ENCODE data around the gene RAB28. TPM values are rescaled to one million over a fixed set of nuclear protein-coding genes. Genes with fewer than 3 reads are reported as not detected.

Gene RAB28
- total RNA-seq, 1 experiment from 2014 or later = 19.8 TPM

GRCh38 chr4:13527192-13527980 is 43.2 kb upstream of the RAB28 start:
- Histone ChIP-seq H4K20me1 (ENCODE audit: control insufficient read depth, insufficient read depth, insufficient read length) (no peaks in the 10 kb centered on the region), H3K79me1 (ENCODE audit: insufficient read depth, low read depth, low read length, poor library complexity, severe bottlenecking) (no peaks in the 10 kb centered on the region), H2AFZ (ENCODE audit: low read length) (no peak overlapping the region), H3T11ph (ENCODE audit: low read length) (no peak overlapping the region), H3K4ac (ENCODE audit: low read depth, low read length) (no peak overlapping the region), H3K23me2 (ENCODE audit: insufficient read length, low read depth, low read length, poor library complexity, severe bottlenecking) (peaks cover 14% of the 10 kb centered on the region), H2BK5ac (ENCODE audit: insufficient read length, low read length) (no peak overlapping the region), H3K18ac (ENCODE audit: insufficient read length, low read depth, low read length) (no peak overlapping the region), H2BK15ac (ENCODE audit: low read depth, low read length) (no peak overlapping the region), H2BK12ac (ENCODE audit: insufficient read length, low read depth, low read length) (no peak overlapping the region), H3K27me3 (ENCODE audit: insufficient read depth, low read length) (peaks cover 90% of the 10 kb centered on the region), H4K8ac (replicated peaks; ENCODE audit: insufficient read length, low read depth, low read length) (no peak overlapping the region), H3K4me2 (ENCODE audit: insufficient read depth, insufficient read length, low read length) (peak overlapping the region; percentile 46), H2BK20ac (ENCODE audit: low read depth, low read length, poor library complexity, severe bottlenecking) (no peak overlapping the region), H2AK5ac (ENCODE audit: insufficient read length, low read length) (no peak overlapping the region), H3K4me1 (ENCODE audit: insufficient read depth, low read length) (no peaks in the 10 kb centered on the region; the same call in 1 of the 2 replicates), H3K9me3 (ENCODE audit: control insufficient read depth, low read depth, low read length) (peaks cover 8% of the 10 kb centered on the region), H3K9ac (ENCODE audit: extremely low read depth, insufficient read length, low read length) (no peak overlapping the region), H4K5ac (ENCODE audit: insufficient read length, low read depth, low read length) (no peak overlapping the region), H3K14ac (ENCODE audit: insufficient read depth, low read length) (no peak overlapping the region), H3K79me2 (ENCODE audit: insufficient read depth, low read length) (no peaks in the 10 kb centered on the region), H3K27ac (ENCODE audit: insufficient read length, low read depth, low read length) (no peak overlapping the region), H2BK120ac (ENCODE audit: low read depth, low read length, poor library complexity, severe bottlenecking) (no peak overlapping the region), H4K91ac (ENCODE audit: insufficient read length, low read depth, low read length) (no peak overlapping the region), H3K56ac (ENCODE audit: insufficient read length, low read depth, low read length) (no peak overlapping the region), H3K23ac (ENCODE audit: insufficient read length, low read depth, low read length) (no peak overlapping the region)
- Mint-ChIP-seq H3K4me3 (peak overlapping the region in 1 of 2 experiments; percentile 60; a peak in 1 of 5 replicates), H3K4me1 (peaks cover 35 to 48% of the 10 kb centered on the region in 2 experiments), H3K9me3 (peaks cover 10 to 15% of the 10 kb centered on the region in 2 experiments), H3K27ac (no peak overlapping the region), H3K36me3 (ENCODE audit: insufficient read depth in 1 of 3, low read depth in 3 of 3) (peaks cover 11 to 13% (median 12%) of the 10 kb centered on the region in 3 experiments), H3K27me3 (ENCODE audit: low read depth) (peaks cover 99% of the 10 kb centered on the region)
- DNase-seq = no peak
- WGBS (ENCODE audit: extremely low coverage, insufficient read length, low lambda C conversion rate) = no CpG with 5 or more reads among the region's 46 CpGs
- TF ChIP-seq, protein P1, sequence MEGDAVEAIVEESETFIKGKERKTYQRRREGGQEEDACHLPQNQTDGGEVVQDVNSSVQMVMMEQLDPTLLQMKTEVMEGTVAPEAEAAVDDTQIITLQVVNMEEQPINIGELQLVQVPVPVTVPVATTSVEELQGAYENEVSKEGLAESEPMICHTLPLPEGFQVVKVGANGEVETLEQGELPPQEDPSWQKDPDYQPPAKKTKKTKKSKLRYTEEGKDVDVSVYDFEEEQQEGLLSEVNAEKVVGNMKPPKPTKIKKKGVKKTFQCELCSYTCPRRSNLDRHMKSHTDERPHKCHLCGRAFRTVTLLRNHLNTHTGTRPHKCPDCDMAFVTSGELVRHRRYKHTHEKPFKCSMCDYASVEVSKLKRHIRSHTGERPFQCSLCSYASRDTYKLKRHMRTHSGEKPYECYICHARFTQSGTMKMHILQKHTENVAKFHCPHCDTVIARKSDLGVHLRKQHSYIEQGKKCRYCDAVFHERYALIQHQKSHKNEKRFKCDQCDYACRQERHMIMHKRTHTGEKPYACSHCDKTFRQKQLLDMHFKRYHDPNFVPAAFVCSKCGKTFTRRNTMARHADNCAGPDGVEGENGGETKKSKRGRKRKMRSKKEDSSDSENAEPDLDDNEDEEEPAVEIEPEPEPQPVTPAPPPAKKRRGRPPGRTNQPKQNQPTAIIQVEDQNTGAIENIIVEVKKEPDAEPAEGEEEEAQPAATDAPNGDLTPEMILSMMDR (conservative IDR thresholded peaks at IDR 0.05) = no peak
